Ascending aorta (tissue), 2 donors: ENCODE measurements around the gene FRMD4A. TPM values are rescaled to one million over a fixed set of nuclear protein-coding genes. Genes with fewer than 3 reads are reported as not detected.

Source experiments
- DNase-seq, 2 donors: peaks; one replicate each; pipeline ENCODE4 v3.0.0-alpha.2; 2019; ENCODE audit warnings: low spot score in 2 of 2
- H3K27ac ChIP-seq, 2 donors: fragments of 200-600 bp; sonication (generic); one replicate each; pipeline ENCODE4 v1.5.1; 2016 to 2017; ENCODE audit warnings: mild to moderate bottlenecking in 1 of 2
- H3K27me3 ChIP-seq: fragments of 200-600 bp; sonication (generic); one replicate; pipeline ENCODE4 v1.5.1; 2017
- H3K36me3 ChIP-seq, 2 donors: fragments of 200-600 bp; sonication (generic); one replicate each; pipeline ENCODE4 v1.5.1; 2016
- H3K4me1 ChIP-seq, 2 donors: fragments of 200-600 bp; sonication (generic); one replicate each; pipeline ENCODE4 v1.5.1; 2016 to 2017; ENCODE audit warnings: mild to moderate bottlenecking in 1 of 2
- H3K4me3 ChIP-seq, 2 donors: fragments of 200-600 bp; sonication (generic); one replicate each; pipeline ENCODE4 v1.5.1; 2016 to 2017; ENCODE audit warnings: mild to moderate bottlenecking in 1 of 2
- H3K9me3 ChIP-seq, 2 donors: fragments of 200-600 bp; sonication (generic); one replicate each; pipeline ENCODE4 v1.5.1; 2016
- intact Hi-C: fragments of 100-400 bp; cut with DNase I; formaldehyde crosslinking; loops from one replicate; pipeline ENCODE4 v1.15.1; 2023
- total RNA-seq: library from RNA; depleted of rRNA; stranded (reverse); fragments of >200 nt; gene quantifications from one replicate; pipeline ENCODE4 v1.1.0, GENCODE V29; 2016
- TF ChIP-seq, protein P1 (sequence below), 3 experiments: fragments of 200-600 bp in 2 of 3; fragments of 450-650 bp in 1 of 3; sonication (generic) in 2 of 3; IDR thresholded peaks; one replicate each; pipeline ENCODE4 v1.5.1; 2016 to 2019; ENCODE audit warnings: antibody characterized with exemption in 3 of 3, mild to moderate bottlenecking in 1 of 3, moderate library complexity in 1 of 3

FRMD4A gene
- total RNA-seq, 1 donor from 2014 or later: 108 TPM

DNA sequence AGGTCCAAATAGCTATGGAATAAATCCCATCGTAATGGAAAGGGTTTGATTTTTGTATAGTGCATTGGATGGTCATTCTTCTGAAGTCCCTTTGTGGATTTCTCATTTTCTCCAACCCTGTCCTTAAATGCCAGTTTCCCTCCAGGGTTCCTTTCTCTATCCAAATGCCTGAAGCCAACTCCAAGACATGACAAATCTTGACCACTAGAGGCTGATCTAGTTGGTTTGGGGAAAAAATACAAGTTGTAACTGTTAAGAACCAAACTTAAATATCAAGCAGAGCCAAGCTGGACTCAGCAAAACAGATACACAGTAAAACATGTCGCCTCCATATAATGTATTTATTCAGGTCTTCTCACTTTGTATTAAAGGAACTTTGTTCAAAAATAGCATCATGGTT lies 28.7 kb downstream of the FRMD4A start:
- no peak for DNase-seq
- Histone ChIP-seq H3K27me3 (no peaks in the 10 kb centered on the region), H3K4me3 (no peak overlapping the region), H3K4me1 (no peaks in the 10 kb centered on the region), H3K36me3 (no peaks in the 10 kb centered on the region), H3K9me3 (no peaks in the 10 kb centered on the region), H3K27ac (no peak overlapping the region)
- intact Hi-C loops: no loop called here
- TF ChIP-seq, protein P1, sequence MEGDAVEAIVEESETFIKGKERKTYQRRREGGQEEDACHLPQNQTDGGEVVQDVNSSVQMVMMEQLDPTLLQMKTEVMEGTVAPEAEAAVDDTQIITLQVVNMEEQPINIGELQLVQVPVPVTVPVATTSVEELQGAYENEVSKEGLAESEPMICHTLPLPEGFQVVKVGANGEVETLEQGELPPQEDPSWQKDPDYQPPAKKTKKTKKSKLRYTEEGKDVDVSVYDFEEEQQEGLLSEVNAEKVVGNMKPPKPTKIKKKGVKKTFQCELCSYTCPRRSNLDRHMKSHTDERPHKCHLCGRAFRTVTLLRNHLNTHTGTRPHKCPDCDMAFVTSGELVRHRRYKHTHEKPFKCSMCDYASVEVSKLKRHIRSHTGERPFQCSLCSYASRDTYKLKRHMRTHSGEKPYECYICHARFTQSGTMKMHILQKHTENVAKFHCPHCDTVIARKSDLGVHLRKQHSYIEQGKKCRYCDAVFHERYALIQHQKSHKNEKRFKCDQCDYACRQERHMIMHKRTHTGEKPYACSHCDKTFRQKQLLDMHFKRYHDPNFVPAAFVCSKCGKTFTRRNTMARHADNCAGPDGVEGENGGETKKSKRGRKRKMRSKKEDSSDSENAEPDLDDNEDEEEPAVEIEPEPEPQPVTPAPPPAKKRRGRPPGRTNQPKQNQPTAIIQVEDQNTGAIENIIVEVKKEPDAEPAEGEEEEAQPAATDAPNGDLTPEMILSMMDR (IDR thresholded peaks at IDR 0.05): peak in 1 of 3 experiments; percentile 21

DNA sequence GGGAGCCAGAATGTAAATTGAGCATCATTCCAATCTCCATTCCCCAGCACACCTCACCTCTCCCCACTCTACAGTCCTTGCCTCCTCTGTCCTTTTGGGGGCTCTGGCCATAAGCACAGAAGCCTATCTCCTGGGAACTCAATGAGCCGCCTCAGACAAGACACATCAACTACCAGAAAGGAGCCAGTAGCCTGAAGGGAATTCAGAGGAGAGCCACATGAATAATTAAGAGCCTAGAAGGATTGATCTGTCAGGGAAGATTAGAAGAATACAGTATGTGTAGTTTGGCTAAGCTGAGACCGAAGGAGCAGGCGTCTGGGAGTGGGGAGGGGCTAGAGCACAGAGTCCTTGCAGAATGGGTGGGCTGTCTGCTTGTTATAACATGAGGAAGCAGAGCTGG lies 31.2 kb downstream of the FRMD4A start:
- intact Hi-C loops: no loop called here
- Histone ChIP-seq H3K27me3 (no peaks in the 10 kb centered on the region), H3K4me1 (peaks cover 0 to 6% of the 10 kb centered on the region in 2 donors), H3K27ac (no peak overlapping the region), H3K9me3 (no peaks in the 10 kb centered on the region), H3K36me3 (no peaks in the 10 kb centered on the region), H3K4me3 (no peak overlapping the region)
- TF ChIP-seq, protein P1 (IDR thresholded peaks at IDR 0.05): no peak
- DNase-seq: no peak

DNA sequence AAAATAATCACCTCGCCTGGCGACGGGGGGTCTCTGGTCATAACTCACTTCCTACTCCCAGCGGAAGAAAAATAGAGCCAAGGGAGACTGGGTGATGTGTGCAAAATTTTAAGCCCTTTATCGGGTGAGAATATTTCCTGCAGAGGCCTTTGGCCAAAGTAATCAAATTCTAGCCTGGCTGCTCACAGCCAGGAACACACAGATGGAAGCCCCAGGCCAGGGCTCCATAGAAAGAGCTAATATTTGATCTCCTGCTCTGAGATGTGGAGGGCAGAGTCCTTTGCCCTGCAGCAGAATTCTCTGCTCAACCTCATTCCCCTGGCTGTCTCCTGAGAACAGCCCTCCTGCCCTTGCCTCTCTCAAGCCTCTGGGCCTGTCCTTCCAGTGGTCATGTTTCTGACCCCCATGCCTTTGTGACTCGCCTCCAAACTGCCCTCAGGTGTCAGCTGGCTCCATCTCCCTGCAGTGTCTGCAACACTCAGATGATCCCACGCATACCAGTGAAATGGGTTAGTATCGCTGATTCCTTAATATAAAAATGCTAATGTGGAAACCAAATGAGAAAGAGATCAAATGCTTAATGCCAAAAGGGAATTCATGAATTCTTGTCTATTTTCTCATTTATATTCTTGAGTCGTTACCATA lies 34.5 kb downstream of the FRMD4A start:
- TF ChIP-seq, protein P1 (IDR thresholded peaks at IDR 0.05): no peak
- Histone ChIP-seq H3K4me3 (peak overlapping the region in 1 of 2 donors; percentile 11), H3K27me3 (no peaks in the 10 kb centered on the region), H3K27ac (peak overlapping the region in 1 of 2 donors; percentile 29), H3K4me1 (peaks cover 0 to 6% of the 10 kb centered on the region in 2 donors), H3K9me3 (peaks cover 4% of the 10 kb centered on the region in 2 donors), H3K36me3 (no peaks in the 10 kb centered on the region)
- no peak for DNase-seq
- intact Hi-C loops: no loop called here

DNA sequence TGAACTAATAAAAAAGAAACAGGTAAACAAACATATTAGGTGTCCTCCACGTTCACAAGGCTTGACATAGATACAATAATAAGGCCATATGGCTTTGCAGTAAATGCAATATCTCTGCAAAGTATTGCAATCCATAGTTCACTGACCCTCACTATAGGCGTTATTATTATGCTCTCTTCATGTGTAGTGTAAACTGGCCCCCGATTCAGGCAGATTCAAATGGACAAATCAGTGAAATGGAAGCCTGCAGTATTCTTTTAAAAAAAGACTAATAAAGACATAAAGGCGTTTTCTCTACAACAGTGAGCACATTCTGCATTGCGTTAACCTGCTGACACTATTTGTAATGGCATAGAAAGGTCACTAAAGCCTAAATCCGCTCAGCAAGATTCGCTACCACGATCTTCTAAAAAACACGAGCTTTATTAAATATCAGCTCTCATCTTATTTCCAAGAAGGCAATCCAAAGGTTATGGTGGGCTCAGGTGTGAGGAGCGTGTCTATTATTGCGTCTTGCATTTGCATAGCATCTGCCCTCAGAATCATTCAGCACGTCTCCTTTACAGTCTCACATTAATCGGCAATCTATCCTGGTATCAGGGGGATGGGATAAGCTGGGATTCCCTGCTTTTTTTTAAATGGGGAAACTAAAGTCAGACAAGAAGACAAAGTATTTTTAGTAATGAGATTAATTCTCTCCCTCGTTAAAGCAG lies 36.2 kb downstream of the FRMD4A start:
- TF ChIP-seq, protein P1 (IDR thresholded peaks at IDR 0.05): no peak
- Histone ChIP-seq H3K27me3 (no peaks in the 10 kb centered on the region), H3K36me3 (no peaks in the 10 kb centered on the region), H3K9me3 (peaks cover 4 to 9% of the 10 kb centered on the region in 2 donors), H3K4me1 (peaks cover 0 to 6% of the 10 kb centered on the region in 2 donors), H3K27ac (no peak overlapping the region), H3K4me3 (no peak overlapping the region)
- no peak for DNase-seq
- intact Hi-C loops: no loop called here

DNA sequence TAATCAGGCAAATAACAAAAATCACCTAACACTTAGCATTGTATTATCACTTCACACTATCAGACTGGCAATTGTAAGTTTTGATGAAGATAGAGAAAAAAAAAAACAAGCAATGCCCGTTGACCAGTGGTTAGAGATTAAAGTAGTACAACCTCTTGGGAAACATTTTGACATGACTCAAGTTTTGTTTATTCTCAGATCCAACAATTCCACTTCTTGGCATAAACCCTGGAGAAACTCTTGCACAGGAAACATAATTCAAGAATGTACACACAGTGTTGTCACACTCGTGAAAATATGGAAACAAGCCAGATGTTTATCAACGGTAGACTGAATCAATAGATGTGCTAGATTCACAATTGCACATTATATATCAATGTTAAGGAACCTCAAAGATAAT lies 37.2 kb downstream of the FRMD4A start:
- H3K27me3 ChIP-seq: no peaks in the 10 kb centered on the region

More for the DNA sequence above, 37.2 kb downstream of the FRMD4A start:
- DNase-seq: no peak
- H3K4me3 ChIP-seq: no peak overlapping the region
- H3K36me3 ChIP-seq: no peaks in the 10 kb centered on the region
- H3K4me1 ChIP-seq: peaks cover 0 to 6% of the 10 kb centered on the region in 2 donors
- peaks cover 4 to 9% of the 10 kb centered on the region in 2 donors for H3K9me3 ChIP-seq
- TF ChIP-seq, protein P1 (IDR thresholded peaks at IDR 0.05): no peak
- H3K27ac ChIP-seq: no peak overlapping the region
- intact Hi-C loops: no loop called here
